ENCODE data around the gene MKLN1.

DNA sequence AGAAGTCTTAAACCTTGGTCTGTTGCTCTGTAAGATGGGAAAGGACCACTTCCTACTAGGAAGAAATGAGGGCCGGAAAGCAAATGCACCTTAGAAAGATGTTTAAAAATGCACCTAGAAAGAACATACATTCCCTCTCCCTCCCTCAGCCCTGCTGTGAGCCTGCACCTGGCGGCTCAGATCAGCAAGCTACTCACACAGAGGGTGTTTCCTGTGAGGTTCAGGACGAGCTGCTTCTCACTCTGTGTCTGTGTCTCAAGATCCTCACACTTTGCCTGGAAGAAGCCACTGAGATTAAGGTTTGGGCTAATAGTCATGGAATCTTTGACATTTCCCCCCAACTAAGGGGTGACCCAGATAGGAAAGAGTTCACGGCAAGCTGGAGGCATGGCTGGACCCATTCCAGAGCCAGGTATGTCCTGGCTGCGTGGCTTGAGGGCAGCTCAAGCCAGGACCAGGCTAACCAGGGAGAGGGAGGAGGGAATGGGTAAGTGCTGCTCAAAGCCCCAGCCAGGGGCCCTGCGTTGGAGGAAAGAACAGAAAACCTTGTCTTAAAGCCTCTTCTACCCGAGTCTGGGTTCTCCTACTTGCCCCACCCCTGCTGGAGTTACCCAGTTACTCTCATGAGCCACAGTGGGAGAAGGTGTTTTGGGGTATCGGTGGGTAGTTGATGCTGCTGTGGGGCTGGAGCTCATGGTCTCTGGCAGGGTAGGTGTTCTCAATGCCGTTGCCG lies 181.2 kb downstream of the MKLN1 start:
- TF ChIP-seq POLR2AphosphoS5 (IDR thresholded peaks at IDR 0.05; ENCODE audit: low read depth, low read length) (no peak), POLR2A (IDR thresholded peaks at IDR 0.05; ENCODE audit: low read depth, low read length) (no peak), TAF1 (IDR thresholded peaks at IDR 0.05; ENCODE audit: borderline replicate concordance, low read depth, low read length) (no peak)

All from GM12892 (cell line).